ENCODE data around the gene POLR3K. TPM values are rescaled to one million over a fixed set of nuclear protein-coding genes. Genes with fewer than 3 reads are reported as not detected.

POLR3K gene
- total and polyA plus RNA-seq, 2 donors (not counting 3 experiments of a cell fraction or from before 2014, with no cell fraction given) = 20.6 to 33.2 TPM

- H3K36me3 ChIP-seq (ENCODE audit: control insufficient read depth in 2 of 2, extremely low read depth in 1 of 2, insufficient read depth in 2 of 2, low read length in 2 of 2) = peaks cover 0 to 18% of the 10 kb centered on the region in 2 experiments
- peaks cover 40% of the 10 kb centered on the region for H3K79me2 ChIP-seq (ENCODE audit: control insufficient read depth, insufficient read depth, low read length)
- H3K4me2 ChIP-seq (ENCODE audit: insufficient read depth, low read length) = no peak overlapping the region
- peaks cover 11% of the 10 kb centered on the region for H3K4me1 ChIP-seq (ENCODE audit: control insufficient read depth, extremely low read depth, insufficient read depth, low read length)
- no peak overlapping the region for H3K9ac ChIP-seq (replicated peaks; ENCODE audit: extremely low read depth, insufficient read depth, low read length)
- H3K27ac ChIP-seq (ENCODE audit: insufficient read depth, low read depth, low read length) = no peak overlapping the region
- H3K4me3 ChIP-seq (replicated peaks in 1 of 3; ENCODE audit: insufficient read depth in 1 of 3, low read depth in 1 of 3, low read length in 3 of 3) = no peak overlapping the region
- H3K9me1 ChIP-seq (replicated peaks; ENCODE audit: control insufficient read depth, extremely low read depth, insufficient read depth, low read length) = no peaks in the 10 kb centered on the region
- H3K9me3 ChIP-seq (replicated peaks; ENCODE audit: control insufficient read depth, insufficient read depth, low read length) = no peaks in the 10 kb centered on the region
- dilution Hi-C loops (cut with MboI; ENCODE audit: extremely low pct_ligation_motif_present, low sequenced_read_pairs) (no loop called here), intact Hi-C loops (cut with micrococcal nuclease) (no loop called here)
- H2AFZ ChIP-seq (ENCODE audit: low read depth, low read length) = no peak overlapping the region
- CTCF ChIA-PET = interaction anchor here (18.5 kb wide), 1 partner anchor 23 kb away, joined by 790 read pairs; no protein-coding TSS in a partner anchor
- no peaks in the 10 kb centered on the region for H4K20me1 ChIP-seq (replicated peaks; ENCODE audit: control insufficient read depth, extremely low read depth, insufficient read depth, low read length)
- no peak for DNase-seq (ENCODE audit: low read depth, low spot score)
- FAIRE-seq = no peak
- POLR2A ChIA-PET = no interaction called here
- no peaks in the 10 kb centered on the region for H3K27me3 ChIP-seq (ENCODE audit: control insufficient read depth in 2 of 2, insufficient read depth in 2 of 2, low read length in 2 of 2)
- no peak for TF ChIP-seq EZH2 (IDR thresholded peaks at IDR 0.05; ENCODE audit: borderline replicate concordance, low read depth, low read length, severe bottlenecking)
- TF ChIP-seq POLR2AphosphoS5 (IDR thresholded peaks at IDR 0.05; ENCODE audit: insufficient read depth, low read depth, low read length) = no peak
- TF ChIP-seq MAX (IDR thresholded peaks at IDR 0.05; ENCODE audit: insufficient read depth, insufficient read length) = no peak
- no peak for TF ChIP-seq POLR2A (IDR thresholded peaks at IDR 0.05; ENCODE audit: low read depth, low read length)
- TF ChIP-seq JUN (IDR thresholded peaks at IDR 0.05; ENCODE audit: borderline replicate concordance, insufficient read depth, insufficient read length, low read depth) = no peak
- TF ChIP-seq GATA2 (IDR thresholded peaks at IDR 0.05; ENCODE audit: insufficient read depth, insufficient read length, low read depth, low read length) = no peak
- BruUV-seq (replicated peaks) = no TSS peak
Measured at GRCh38 chr16:67884-68789, 14.7 kb upstream of the POLR3K start.

Measured in endothelial cell of umbilical vein (primary cell).